Right lobe of liver (tissue), 4 donors: Measurements from ENCODE around the gene TOB1.

Experiments used
- POLR2A ChIP-seq: fragments of 450-650 bp; IDR thresholded peaks from one replicate; pipeline ENCODE4 v1.6.1; 2017; ENCODE audit warnings: antibody characterized with exemption, mild to moderate bottlenecking
- TF ChIP-seq, protein P1 (sequence below), 4 donors: fragments of 200-600 bp in 3 of 4; fragments of 450-650 bp in 1 of 4; IDR thresholded peaks; one replicate each; pipeline versions ENCODE4 v1.5.1 to v1.8.0; 2016 to 2022; ENCODE audit warnings: antibody characterized with exemption in 4 of 4, mild to moderate bottlenecking in 2 of 4
- donor health status: DM: no; HTN: no; CAD: no.
- donor health status: DM: no; HTN: no; CAD: no.
- donor health status: DM: no; HTN: yes; CAD: no.

DNA sequence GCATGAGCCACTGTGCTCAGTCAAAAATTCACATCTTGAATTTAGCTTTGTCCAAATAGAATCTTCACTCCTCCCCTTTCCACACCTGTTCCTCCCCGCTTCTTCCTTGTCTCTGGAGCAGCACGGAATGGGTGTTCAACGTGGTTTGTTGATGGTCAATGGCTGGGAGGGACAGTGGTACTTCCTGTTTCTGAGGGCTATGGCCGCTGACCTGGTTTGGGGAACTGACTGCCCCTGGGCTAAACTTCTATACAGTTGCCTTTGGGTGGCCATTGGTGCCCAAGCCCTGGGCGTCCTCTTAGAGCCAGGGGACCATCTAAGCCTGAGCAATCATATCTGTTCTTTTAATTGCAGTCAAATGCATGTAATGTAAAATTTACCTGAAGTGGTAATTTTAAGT is 49.9 kb downstream of the TOB1 start:
- TF ChIP-seq, protein P1, sequence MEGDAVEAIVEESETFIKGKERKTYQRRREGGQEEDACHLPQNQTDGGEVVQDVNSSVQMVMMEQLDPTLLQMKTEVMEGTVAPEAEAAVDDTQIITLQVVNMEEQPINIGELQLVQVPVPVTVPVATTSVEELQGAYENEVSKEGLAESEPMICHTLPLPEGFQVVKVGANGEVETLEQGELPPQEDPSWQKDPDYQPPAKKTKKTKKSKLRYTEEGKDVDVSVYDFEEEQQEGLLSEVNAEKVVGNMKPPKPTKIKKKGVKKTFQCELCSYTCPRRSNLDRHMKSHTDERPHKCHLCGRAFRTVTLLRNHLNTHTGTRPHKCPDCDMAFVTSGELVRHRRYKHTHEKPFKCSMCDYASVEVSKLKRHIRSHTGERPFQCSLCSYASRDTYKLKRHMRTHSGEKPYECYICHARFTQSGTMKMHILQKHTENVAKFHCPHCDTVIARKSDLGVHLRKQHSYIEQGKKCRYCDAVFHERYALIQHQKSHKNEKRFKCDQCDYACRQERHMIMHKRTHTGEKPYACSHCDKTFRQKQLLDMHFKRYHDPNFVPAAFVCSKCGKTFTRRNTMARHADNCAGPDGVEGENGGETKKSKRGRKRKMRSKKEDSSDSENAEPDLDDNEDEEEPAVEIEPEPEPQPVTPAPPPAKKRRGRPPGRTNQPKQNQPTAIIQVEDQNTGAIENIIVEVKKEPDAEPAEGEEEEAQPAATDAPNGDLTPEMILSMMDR (IDR thresholded peaks at IDR 0.05) = no peak
- TF ChIP-seq POLR2A = no peak
